Measurements from ENCODE around the gene NEAT1. TPM values are rescaled to one million over a fixed set of nuclear protein-coding genes. Genes with fewer than 3 reads are reported as not detected.

Gene NEAT1
- total RNA-seq, 4 donors from 2014 or later, result 195 to 1,623 (median 652) TPM

DNA sequence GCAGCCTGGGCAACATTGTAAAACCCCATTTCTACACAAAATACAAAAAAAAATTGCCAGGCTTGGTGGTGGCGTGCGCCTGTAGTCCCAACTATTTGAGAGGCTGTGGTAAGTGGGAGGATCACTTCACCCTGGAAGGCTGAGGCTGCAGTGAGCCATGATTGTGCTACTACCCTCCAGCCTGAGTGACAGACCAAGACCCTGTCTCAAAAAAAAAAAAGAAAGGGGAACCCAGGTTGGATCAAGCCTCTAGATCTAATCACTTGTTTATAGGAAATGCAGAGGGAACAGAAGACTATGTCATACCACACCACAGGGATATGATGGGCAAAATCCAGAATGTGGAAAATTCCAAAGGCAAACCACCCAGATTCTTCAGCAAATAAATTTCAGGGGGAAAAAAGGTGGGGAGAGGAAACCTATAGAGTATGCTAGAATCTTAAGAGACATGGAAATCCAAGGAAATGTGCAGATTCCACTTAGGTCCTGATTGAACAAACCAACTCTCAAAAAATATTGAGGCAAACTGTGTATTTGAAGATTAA, 59.8 kb downstream of the NEAT1 start:
- TF ChIP-seq POLR2A (IDR thresholded peaks at IDR 0.05), result no peak
- TF ChIP-seq, protein P1, sequence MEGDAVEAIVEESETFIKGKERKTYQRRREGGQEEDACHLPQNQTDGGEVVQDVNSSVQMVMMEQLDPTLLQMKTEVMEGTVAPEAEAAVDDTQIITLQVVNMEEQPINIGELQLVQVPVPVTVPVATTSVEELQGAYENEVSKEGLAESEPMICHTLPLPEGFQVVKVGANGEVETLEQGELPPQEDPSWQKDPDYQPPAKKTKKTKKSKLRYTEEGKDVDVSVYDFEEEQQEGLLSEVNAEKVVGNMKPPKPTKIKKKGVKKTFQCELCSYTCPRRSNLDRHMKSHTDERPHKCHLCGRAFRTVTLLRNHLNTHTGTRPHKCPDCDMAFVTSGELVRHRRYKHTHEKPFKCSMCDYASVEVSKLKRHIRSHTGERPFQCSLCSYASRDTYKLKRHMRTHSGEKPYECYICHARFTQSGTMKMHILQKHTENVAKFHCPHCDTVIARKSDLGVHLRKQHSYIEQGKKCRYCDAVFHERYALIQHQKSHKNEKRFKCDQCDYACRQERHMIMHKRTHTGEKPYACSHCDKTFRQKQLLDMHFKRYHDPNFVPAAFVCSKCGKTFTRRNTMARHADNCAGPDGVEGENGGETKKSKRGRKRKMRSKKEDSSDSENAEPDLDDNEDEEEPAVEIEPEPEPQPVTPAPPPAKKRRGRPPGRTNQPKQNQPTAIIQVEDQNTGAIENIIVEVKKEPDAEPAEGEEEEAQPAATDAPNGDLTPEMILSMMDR (IDR thresholded peaks at IDR 0.05), result no peak
- intact Hi-C loops (cut with DNase I), result no loop called here
- no peak for DNase-seq
- H3K27me3 ChIP-seq, result no peaks in the 10 kb centered on the region
- no peaks in the 10 kb centered on the region for H3K36me3 ChIP-seq
- peaks cover 43 to 59% of the 10 kb centered on the region in 2 donors for H3K4me1 ChIP-seq
- no peaks in the 10 kb centered on the region for H3K9me3 ChIP-seq
- no peak overlapping the region for H3K4me3 ChIP-seq (replicated peaks in 1 of 3)
- no peak overlapping the region for H3K27ac ChIP-seq
- WGBS, 2 donors, result 94 to 100% methylated on average over 2 of the region's 2 CpGs

DNA sequence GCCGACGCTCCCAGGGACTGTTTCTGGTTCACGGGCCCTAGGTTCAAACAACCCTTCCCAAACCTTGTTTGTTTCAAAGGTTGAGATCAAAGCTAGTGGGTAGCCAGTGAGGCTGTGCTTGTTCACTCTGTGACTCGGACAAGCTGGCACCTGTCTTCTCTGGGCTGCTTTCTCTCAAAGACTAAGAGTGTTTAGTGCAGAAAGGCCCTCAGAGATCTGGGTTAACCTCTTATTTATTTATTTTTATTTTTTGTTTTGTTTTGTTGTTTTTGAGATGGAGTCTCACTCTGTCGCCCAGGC, 63.3 kb downstream of the NEAT1 start:
- WGBS, 2 donors, result 46 to 49% methylated on average over 5 of the region's 5 CpGs
- H3K27ac ChIP-seq, result peak overlapping the region; percentile 97 to 99 (median 98)
- intact Hi-C loops (cut with DNase I), result no loop called here
- H3K9me3 ChIP-seq, result no peaks in the 10 kb centered on the region
- H3K4me1 ChIP-seq, result peaks cover 52 to 66% of the 10 kb centered on the region in 2 donors
- H3K36me3 ChIP-seq, result no peaks in the 10 kb centered on the region
- TF ChIP-seq POLR2A (IDR thresholded peaks at IDR 0.05), result no peak
- TF ChIP-seq, protein P1 (IDR thresholded peaks at IDR 0.05), result no peak
- peak; percentile 23 to 33 for DNase-seq
- H3K27me3 ChIP-seq, result no peaks in the 10 kb centered on the region
- H3K4me3 ChIP-seq (replicated peaks in 1 of 3), result no peak overlapping the region

DNA sequence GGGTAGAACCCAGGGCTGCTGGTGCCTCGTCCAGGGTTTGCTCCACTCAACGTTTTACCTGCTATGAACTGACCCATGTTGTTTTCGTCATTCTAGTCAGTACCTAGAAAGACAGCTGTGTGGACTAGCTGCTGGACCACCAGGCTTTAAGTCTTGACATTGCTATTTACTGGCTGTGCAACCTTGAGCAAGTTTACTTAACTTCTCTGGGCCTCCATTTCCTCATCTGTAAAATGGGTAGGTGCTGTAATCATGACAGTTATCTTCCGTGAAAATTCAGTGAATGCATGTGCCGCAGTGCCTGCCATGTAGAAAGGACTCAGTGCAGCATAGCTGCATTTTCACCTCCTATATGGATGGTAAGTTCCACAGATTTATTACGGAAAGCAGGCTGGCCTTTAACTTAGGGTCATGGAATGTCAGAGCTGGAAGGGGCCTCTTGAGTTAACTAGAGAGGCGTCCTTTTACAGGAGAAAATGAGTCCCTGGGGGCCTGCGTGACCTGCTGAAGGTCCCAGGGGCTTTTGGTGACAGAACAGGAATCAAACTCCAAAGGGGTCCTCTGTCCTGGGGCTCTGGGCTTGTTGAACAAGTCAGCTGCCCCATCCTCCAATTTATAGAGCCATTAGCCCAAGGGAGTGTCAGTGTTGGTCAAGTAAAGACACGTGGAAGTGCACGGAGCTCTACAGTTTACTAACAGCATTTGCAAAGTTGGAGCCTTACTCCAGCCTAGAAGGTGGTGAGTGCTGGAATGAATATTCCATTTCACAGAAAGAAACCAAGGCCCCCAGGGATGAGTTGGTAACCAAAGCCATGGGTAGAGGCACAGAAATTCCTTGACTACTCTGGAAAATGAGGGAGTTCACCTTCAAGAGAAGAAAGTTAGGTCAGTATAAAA, 64.2 kb downstream of the NEAT1 start:
- 63 to 66% methylated on average over 10 of the region's 10 CpGs for WGBS, 2 donors
- DNase-seq, result no peak
- intact Hi-C loops (cut with DNase I), result no loop called here

DNA sequence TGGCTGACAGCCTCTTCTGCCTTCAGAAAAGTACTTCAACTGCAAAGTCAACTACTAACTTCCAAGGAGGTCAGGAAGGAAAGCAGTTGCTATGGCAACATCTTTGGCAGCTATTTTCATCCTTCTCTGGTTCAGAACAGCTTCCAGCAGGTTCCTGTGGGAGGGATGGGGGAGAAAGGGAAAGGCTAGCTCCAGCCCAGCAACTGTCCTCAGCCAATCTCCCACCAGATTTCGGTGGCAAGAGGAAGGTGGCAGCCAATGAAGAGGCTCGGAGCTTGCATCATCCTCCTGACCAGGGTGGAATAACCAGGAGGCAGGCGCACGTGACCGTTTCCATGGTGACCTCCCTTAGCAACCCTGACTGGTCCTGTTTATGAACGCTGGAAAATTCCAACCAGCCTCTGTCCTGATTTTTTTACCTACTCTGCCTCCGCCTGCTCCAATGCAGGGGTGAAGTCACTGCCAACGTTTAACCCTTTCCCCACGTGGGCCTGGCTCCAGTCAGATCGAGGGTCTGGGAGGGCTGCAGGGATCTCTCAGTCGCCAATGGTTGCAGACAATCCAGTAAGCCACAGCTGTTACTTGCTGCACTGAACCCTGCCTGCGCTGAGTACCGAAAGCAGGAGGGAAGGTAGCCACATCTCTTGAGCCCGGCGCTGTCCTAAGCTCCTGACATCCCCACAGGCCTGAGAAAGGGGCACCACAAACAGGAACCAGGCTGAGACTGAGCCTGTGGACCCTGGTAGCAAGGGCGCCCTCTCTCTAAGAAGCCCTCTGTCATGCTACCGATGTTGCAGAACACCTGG, 65.1 kb downstream of the NEAT1 start:
- WGBS, 2 donors, result 3 to 7% methylated on average over 12 to 17 of the region's 17 CpGs
- Histone ChIP-seq H3K4me1 (peaks cover 70 to 74% of the 10 kb centered on the region in 2 donors), H3K4me3 (replicated peaks in 1 of 3) (peak overlapping the region in 1 of 3 donors; percentile 16), H3K9me3 (no peaks in the 10 kb centered on the region), H3K27ac (peak overlapping the region; percentile 98 to 100 (median 99)), H3K27me3 (no peaks in the 10 kb centered on the region), H3K36me3 (no peaks in the 10 kb centered on the region)
- intact Hi-C loops (cut with DNase I), result no loop called here
- TF ChIP-seq POLR2A (IDR thresholded peaks at IDR 0.05), result peak in 1 of 2 donors; percentile 58
- TF ChIP-seq, protein P1 (IDR thresholded peaks at IDR 0.05), result peak in 1 of 6 experiments; percentile 27
- DNase-seq, result peak; percentile 100

More for the DNA sequence above, 64.2 kb downstream of the NEAT1 start:
- no peaks in the 10 kb centered on the region for H3K36me3 ChIP-seq
- no peaks in the 10 kb centered on the region for H3K9me3 ChIP-seq
- peaks cover 62 to 66% of the 10 kb centered on the region in 2 donors for H3K4me1 ChIP-seq
- TF ChIP-seq, protein P1 (IDR thresholded peaks at IDR 0.05), result no peak
- no peak for TF ChIP-seq POLR2A (IDR thresholded peaks at IDR 0.05)
- peak overlapping the region; percentile 97 to 99 (median 98) for H3K27ac ChIP-seq
- H3K27me3 ChIP-seq, result no peaks in the 10 kb centered on the region
- H3K4me3 ChIP-seq (replicated peaks in 1 of 3), result no peak overlapping the region

Data from thyroid gland (tissue), 4 donors.